T-helper 1 cell treated with Interleukin-12 subunit alpha and Interleukin-12 subunit beta and Interleukin-4 antibody, amounts not matched to agents 30 ng/mL and 1 ng/mL, for 36 hours (primary cell): ENCODE results near the gene CLIP2. TPM values are rescaled to one million over a fixed set of nuclear protein-coding genes. Genes with fewer than 3 reads are reported as not detected.

Experiments used
- total RNA-seq: library from RNA; stranded (reverse); gene quantifications from 2 replicates; pipeline ENCODE4 v1.2.3, GENCODE V29; 2022

The CLIP2 gene
- total RNA-seq, 1 donor from 2014 or later, result 1.6 TPM

Other genes starting within 250 kb of the CLIP2 start
- gene LIMK1, start 205.6 kb upstream of the CLIP2 start, total RNA-seq, result 19.5 and 20.6 TPM in 2 replicates
- gene EIF4H, start 115.1 kb upstream of the CLIP2 start, total RNA-seq, result 275 and 279 TPM in 2 replicates
- gene LAT2, start 79.4 kb upstream of the CLIP2 start, total RNA-seq, result 27.3 and 27.9 TPM in 2 replicates
- gene RFC2, start 35.0 kb upstream of the CLIP2 start, total RNA-seq, result 51.7 and 55.0 TPM in 2 replicates
- 0.69 and 0.80 TPM in 2 replicates for gene GTF2IRD1, start 164.5 kb downstream of the CLIP2 start, total RNA-seq